ENCODE data around the gene ARHGAP10.
A peak's percentile ranks its signal among the peaks of the same experiment; 100 is the strongest.

Gene ARHGAP10

DNA sequence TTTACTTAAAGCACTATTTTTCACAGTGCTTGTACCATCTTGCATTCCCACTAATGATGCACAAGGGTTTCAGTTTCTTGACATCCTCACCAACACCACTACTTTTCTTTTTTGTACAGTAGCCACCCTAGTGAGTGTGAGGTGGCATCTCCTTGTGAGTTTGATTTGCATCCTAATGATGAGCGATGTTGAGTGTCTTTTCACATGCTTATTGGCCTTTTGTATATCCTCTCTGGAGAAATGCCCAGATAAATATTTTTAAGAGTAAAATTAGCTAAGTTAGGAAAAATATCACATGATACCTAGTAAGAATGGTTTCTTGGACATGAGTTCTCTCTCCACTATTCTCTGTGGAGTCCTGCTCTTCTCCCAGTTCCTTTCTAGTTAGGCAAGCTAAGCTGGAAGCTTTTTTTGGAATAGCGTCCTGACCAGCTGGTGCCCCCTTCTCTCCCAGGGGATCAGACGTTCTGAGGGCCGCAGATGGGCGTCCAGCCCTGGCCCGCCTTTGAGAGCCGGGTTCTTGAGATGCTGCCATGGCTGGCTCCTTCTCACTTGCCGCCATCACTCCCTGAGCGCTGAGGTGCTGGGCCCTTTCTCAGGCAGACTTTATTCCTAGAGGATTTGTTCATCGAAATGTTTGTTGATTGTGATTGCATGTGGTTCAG lies 132.1 kb downstream of the ARHGAP10 start:
- peaks cover 12% of the 10 kb centered on the region for H3K4me1 Mint-ChIP-seq
- no peak overlapping the region for H3K4me3 Mint-ChIP-seq
- H3K27ac Mint-ChIP-seq: no peak overlapping the region
- TF ChIP-seq CTCF (IDR thresholded peaks at IDR 0.05): no peak
- no peak for DNase-seq
- peaks cover 33% of the 10 kb centered on the region for H3K36me3 Mint-ChIP-seq (ENCODE audit: low read depth)
- no peaks in the 10 kb centered on the region for H3K9me3 Mint-ChIP-seq
- H3K27me3 Mint-ChIP-seq (ENCODE audit: low read depth, poor library complexity): no peaks in the 10 kb centered on the region

DNA sequence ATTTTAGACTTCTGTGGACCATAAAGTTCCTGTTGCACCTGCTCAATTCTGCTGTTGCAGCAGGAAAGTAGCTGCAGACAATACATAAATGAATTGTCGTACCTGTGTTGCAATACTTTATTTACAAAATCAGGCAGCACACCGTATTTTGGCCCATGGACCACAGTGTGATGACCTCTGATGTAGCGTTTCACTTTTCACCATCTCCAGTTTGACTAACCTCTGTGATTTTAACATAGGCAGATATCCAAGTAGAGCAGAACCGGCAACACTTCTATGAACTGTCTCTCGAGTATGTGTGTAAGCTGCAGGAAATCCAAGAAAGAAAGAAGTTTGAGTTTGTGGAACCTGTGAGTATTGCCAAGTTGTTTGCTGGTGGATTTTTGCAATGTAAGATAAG lies 132.7 kb downstream of the ARHGAP10 start:
- Mint-ChIP-seq H3K36me3 (ENCODE audit: low read depth) (peaks cover 32% of the 10 kb centered on the region), H3K9me3 (no peaks in the 10 kb centered on the region), H3K4me1 (peaks cover 12% of the 10 kb centered on the region), H3K27me3 (ENCODE audit: low read depth, poor library complexity) (no peaks in the 10 kb centered on the region), H3K4me3 (no peak overlapping the region), H3K27ac (no peak overlapping the region)
- no peak for DNase-seq
- no peak for TF ChIP-seq CTCF (IDR thresholded peaks at IDR 0.05)

- Mint-ChIP-seq H3K4me1 (peaks cover 12% of the 10 kb centered on the region), H3K36me3 (ENCODE audit: low read depth) (peaks cover 32% of the 10 kb centered on the region), H3K9me3 (no peaks in the 10 kb centered on the region), H3K27ac (no peak overlapping the region), H3K4me3 (no peak overlapping the region), H3K27me3 (ENCODE audit: low read depth, poor library complexity) (no peaks in the 10 kb centered on the region)
- no peak for DNase-seq
- no peak for TF ChIP-seq CTCF (IDR thresholded peaks at IDR 0.05)
Measured at GRCh38 chr4:147865926-147866325, 134.0 kb downstream of the ARHGAP10 start.

GRCh38 chr4:147866532-147867271 lies 134.8 kb downstream of the ARHGAP10 start:
- H3K4me3 Mint-ChIP-seq: no peak overlapping the region
- H3K9me3 Mint-ChIP-seq: no peaks in the 10 kb centered on the region
- peaks cover 25% of the 10 kb centered on the region for H3K36me3 Mint-ChIP-seq (ENCODE audit: low read depth)
- H3K27ac Mint-ChIP-seq: no peak overlapping the region
- H3K4me1 Mint-ChIP-seq: peaks cover 12% of the 10 kb centered on the region
- no peaks in the 10 kb centered on the region for H3K27me3 Mint-ChIP-seq (ENCODE audit: low read depth, poor library complexity)
- peak; percentile 100 for TF ChIP-seq CTCF (IDR thresholded peaks at IDR 0.05)
- DNase-seq: peak; percentile 95

DNA sequence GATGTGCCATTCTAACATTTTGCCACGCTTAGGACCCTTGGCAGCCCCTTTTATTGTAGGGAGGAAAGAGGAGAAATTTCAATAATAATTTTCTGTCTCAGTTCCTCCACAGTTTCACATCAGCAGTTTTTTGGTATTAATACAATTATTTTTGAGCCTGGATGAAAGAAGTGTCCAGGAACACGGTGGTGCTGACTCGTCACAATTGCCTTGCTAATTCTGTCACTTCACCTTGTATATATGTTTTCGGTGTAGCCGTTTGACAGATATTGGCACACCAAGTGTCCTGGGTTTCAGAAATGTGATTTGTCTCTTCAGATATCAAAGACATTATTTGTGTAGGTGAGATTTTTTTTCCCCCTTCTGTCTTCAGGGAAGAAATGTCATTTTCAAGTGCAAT lies 142.2 kb downstream of the ARHGAP10 start:
- Mint-ChIP-seq H3K27me3 (ENCODE audit: low read depth, poor library complexity) (no peaks in the 10 kb centered on the region), H3K9me3 (no peaks in the 10 kb centered on the region), H3K4me1 (peaks cover 4% of the 10 kb centered on the region), H3K36me3 (ENCODE audit: low read depth) (peaks cover 60% of the 10 kb centered on the region), H3K4me3 (no peak overlapping the region), H3K27ac (peak overlapping the region; percentile 22)
- no peak for DNase-seq
- no peak for TF ChIP-seq CTCF (IDR thresholded peaks at IDR 0.05)

Data from nephron progenitor cell (in vitro differentiated cells).